Stimulated activated CD8-positive, alpha-beta memory T cell treated with anti-CD3 and anti-CD28 coated beads, Interleukin-4, amount 100 ng/mL, for 4 hours (primary cell): Measurements from ENCODE around the gene CHST8.

Experiments
- DNase-seq, 2 donors: peaks; one replicate each; pipeline ENCODE4 v3.0.0-alpha.2; 2020; ENCODE audit warnings: low read depth in 2 of 2, low spot score in 1 of 2

The CHST8 gene

DNA sequence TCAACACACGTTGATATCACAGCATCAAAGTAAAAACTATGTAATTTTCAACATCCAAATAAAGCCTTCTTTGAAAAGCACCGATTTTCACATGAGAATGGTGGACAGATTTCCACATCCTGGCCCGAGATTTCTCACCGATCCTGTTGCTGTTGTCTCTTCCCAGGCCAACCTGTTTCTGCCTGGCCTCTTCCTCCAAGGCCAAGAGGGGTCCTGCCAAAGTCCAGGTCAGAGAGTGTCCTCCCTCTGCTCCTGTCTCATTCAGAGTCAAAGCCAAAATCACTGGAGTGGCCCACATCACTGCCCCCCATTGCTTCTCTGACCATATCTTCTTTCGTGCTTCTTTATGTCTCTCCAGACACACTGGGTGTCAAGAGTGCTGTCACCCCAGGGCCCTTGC, 49.5 kb downstream of the CHST8 start:
- DNase-seq = no peak

- no peak for DNase-seq
Observed at GRCh38 chr19:33673258-33673875, 51.6 kb downstream of the CHST8 start.

- DNase-seq = no peak
Observed at GRCh38 chr19:33673996-33674625, 52.4 kb downstream of the CHST8 start.

GRCh38 chr19:33674626-33675367, 53.0 kb downstream of the CHST8 start:
- DNase-seq = no peak

- DNase-seq = no peak
Observed at GRCh38 chr19:33675501-33676124, 53.9 kb downstream of the CHST8 start.

GRCh38 chr19:33676999-33677665, 55.4 kb downstream of the CHST8 start:
- DNase-seq = no peak

GRCh38 chr19:33677745-33678426, 56.1 kb downstream of the CHST8 start:
- DNase-seq = no peak

GRCh38 chr19:33678796-33679585, 57.2 kb downstream of the CHST8 start:
- no peak for DNase-seq

- no peak for DNase-seq
Observed at GRCh38 chr19:33679696-33680095, 57.9 kb downstream of the CHST8 start.

GRCh38 chr19:33681081-33681680, 59.4 kb downstream of the CHST8 start:
- no peak for DNase-seq

DNA sequence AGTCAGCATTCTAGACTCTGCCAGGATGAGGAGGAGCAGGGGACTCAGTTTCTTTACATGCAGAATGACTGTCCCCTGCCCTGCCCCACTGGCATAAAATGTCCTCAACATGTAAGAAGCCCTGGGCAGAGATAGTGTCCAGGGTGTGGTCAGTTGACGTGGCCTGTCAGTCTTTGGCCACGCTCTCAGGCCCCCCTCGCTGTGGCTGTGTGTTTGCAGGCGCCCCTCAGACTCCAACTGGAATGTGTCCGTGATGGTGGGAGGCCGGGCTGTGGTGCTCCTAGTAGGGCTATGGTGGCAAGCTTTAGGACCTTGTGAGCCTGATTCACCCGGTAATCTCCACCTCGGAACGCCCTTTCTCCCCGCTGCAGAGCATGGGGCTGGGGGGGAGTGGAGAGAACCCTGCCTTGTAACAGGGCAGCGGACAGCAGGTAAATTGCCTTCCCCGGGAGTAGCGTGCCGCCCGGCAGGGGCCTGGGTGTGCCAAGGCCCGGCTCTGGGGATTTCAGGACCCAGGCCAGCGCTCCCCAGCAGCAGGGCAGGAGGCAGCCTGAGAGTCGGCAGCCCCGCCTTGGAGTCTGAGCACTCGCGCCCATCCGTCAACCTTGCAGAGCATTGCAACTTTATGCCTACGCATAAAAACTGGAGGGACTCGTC, 62.3 kb downstream of the CHST8 start:
- DNase-seq = no peak

DNA sequence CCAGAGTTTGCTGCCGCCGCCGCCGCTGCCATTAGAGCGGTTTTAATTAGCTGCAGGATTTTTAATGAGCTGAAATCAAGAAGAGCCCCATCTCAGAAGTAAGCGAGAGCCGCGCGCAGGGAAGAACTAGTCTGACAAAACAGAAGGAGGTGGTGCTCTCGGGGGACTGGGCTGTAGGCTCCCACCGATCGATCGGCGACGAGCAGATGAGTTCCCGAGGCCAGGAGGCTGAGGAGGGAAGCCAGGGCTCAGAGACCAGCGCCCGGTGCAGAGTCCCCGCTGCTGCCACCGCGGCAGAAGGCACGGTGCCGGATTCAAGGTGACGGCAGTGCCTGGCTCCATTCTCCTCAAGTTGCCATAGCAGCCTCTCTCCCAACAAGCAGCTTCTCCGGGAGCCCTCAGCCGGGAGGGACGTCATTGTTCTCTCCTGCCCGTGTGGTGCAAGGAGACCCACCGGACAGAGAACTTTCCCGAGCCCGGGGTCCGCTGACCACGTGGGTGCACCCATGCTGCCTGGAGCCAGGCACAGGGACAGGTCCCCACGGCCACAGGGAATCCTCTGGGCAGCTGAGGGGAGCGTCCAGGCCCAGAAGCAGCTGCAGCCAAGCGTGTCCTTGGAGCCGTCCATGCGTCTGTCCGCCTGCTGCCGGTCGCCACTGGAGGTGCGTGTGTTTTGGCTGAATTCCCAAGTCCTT, 62.9 kb downstream of the CHST8 start:
- DNase-seq = no peak

DNA sequence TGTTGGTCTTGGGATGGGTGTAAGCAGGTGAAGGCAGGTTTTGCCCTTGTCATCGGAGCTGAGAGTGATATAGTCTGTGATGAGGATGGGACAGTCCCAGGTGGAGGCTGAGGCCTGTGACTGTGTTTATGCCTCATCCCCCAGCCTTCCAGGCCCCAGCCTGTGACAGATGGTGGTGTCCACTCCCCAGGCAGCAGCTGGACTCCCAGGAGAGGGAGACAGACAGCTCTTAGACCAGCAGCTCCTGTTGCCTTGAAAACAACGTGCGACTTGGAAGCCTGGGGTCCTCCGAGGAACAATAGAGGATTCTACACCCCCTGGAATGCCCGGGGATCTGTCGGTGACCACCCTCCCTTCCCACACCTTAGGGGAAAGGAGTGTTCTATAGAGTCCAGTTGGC, 63.8 kb downstream of the CHST8 start:
- no peak for DNase-seq

- no peak for DNase-seq
Observed at GRCh38 chr19:33686262-33686661, 64.5 kb downstream of the CHST8 start.

DNA sequence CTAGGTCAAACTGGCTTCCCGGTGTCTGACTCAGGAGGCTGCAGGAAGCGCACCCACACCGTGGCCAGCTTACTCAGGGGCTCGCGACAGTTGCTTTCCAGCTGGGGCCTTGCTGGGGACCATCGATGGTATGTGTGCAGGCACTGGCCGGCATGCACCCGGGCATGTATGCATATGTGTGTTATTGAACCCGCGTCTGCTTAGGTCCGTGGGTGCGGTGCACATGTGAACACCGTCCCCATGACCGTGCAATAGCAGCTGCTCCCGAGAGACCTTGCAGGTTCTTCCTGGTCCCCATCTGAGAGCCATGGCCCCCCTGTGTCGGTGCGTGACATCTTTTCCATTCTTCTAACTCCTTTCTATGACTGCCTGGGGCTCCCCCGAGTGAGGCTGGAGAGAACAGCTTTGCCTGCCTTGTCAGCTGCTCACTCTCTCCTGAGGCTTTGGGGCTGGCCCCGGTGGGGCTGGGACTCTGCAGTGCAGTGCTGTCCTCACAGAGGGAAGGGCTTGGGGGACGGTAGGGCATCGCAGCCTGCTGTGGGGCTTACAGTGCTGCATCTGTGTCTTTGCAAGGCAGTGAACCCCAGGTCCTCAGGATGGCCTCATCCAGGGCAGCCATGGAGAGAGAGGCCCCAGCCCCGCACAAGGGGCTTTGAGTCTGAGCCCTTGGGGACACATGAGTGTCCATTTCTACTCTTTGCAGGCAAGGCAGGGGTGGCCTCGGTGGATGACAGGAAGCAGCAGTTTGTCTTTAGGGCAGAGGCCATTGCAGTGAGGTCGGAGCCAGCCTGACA, 65.1 kb downstream of the CHST8 start:
- DNase-seq = no peak

DNA sequence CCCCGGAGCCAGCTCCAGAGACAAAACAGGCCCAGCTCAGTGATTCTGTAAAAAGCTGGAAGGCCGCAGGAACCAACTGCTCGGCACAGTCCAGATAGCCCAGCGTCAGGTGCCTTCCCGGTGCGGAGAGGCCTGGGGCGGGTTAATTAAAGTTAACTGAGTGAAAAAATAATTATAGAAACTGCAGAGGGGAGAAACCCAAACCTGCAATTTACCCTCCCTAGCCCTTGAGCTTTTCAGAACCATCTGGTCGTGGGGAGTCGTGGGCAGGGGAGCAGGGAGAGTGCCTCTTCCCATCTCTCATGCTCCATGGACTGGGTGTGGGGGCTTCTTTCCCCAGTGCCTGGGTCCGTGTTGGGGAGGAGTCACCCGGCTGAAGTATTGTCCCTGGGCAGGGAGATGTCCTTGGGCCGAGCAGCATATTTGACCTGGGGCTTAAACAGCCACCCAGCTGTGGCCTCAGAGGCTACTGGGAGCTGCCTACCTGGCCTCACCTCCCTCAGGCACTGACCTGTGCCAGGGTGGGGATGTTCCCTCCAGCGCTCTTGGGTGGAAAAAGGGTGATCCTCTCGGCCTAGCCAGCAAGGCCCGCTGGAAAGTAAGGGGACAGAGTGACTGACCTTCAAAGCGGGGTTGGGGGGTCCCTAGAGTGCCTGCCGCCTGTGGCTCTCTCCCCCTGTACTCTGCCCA, 65.9 kb downstream of the CHST8 start:
- no peak for DNase-seq
